NCI-H69 (cell line): ENCODE data around the gene ABCC9.
"Not testable (repeated sequence)": the region's sequence is repeated elsewhere in the genome, so short reads cannot be mapped to it uniquely, and the experiment has no call there.

Experiments used
- DNase-seq: peaks from one replicate; lab custom pipeline; 2025; lab: John Stamatoyannopoulos, UW

ABCC9 gene

DNA sequence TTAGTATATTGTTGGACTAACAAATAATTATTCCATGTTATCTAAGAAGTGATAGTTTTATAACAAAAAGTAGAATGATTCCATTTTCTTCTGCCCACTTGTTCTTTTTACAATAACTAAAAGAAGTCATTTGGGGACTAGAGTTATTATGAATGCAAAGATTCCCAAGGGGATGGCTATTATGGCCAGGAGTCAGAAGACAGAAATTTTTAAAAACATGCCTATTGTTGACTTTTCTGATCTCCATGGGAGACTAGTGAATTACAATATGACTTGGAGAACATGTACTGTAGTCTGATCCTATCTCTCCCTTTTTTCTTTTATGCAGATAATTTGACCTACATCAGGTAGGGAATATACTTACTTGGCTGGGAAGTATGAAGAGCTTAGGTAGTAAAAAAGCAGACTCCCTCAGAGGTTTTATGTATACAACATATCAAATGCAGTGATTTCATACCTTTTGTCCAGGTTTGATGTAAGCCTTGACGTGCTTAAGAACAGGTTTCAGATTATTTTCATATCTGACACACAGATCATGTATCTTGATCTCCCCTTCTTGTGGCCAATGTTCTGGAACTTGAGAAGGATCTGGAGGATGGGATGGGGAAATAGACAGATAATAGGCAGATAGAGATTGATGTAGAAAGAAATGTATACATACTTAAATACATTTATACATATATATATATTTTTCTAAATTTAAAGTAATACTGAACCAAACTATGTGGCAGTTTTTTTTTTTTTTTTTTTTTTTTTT lies 125.7 kb downstream of the ABCC9 start:
- peak; percentile 1 for DNase-seq

DNA sequence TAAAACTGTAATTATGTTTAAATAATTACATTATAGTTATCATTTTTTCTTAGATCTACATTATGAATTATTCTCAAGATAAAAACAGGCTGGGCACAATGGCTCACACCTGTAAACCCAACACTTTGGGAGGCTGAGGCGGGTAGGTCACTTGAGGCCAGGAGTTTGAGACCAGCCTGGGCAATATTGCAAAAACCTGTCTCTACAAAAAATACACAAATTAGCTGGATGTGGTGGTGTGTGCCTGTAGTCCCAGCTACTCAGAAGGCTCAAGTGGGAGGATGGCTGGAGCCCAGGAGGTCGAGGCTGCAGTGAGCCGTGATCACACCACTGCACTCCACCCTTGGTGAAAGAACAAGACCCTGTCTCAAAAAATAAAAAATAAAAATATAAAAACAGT lies 126.4 kb downstream of the ABCC9 start:
- no peak for DNase-seq

DNA sequence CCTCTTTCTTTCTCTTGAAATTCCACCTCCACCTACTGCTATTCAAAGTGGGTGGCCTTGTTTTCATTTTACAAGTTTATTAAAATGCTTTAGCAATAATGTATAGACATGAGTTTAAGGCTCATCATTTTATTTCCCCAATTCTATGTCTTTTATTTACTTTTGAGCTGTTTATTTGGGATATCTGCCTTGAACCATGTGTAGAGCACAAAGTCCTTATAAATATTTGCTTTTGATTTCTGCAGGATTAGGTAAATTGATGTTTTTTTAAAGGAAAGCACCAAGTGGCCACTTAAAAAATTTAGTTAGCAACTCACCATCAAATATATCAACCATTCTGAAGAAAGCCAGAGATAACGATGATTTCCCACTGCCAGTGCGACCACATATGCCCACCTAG lies 126.9 kb downstream of the ABCC9 start:
- DNase-seq: no peak

DNA sequence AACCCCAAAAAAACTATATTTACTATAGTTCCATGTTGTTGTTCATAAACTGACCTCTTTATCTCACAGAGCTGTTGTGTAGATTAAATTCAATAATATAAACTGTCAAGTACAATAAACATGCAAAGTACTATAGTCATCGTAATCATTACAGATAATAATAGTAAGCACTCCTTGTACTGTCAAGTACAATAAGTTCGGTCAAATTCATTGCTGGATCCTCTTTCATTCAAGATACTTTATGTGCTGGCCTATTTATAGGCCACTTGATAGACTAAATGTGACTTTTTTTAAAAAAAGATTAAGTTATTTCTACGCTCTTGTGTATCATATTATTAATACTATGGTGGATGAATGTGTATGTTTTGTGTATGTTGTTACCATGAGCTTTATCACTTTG lies 127.5 kb downstream of the ABCC9 start:
- no peak for DNase-seq

DNA sequence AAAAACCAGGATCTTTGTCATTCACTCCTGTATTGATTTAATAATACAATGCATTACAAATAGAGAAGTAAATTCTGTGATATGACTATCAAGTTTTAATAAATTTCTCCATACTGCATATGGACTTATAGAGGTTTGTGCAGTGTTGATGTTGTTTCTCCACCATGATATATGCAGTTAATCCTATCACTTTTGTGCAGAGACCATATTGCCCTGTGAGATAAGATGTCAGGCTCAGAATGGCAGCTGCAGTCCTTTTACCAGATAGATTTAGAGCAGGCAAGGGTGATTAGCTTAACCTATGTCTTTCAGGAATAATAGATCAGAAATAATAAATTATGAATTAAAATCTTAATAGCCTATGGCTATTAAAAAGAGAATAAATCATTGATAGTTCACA lies 128.1 kb downstream of the ABCC9 start:
- no peak for DNase-seq

DNA sequence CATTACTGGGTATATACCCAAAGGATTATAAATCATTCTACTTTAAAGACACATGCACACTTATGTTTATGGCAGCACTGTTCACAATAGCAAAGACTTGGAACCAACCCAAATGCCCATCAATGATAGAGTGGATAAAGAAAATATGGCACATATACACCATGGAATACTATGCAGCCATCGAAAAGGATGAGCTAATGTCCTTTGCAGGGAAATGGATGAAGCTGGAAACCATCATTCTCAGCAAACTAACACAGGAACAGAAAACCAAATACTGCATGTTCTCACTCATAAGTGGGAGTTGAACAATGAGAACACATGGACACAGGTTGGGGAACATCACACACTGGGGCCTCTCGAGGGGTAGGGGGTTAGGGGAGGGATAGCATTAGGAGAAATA lies 128.9 kb downstream of the ABCC9 start:
- not testable (repeated sequence) for DNase-seq

DNA sequence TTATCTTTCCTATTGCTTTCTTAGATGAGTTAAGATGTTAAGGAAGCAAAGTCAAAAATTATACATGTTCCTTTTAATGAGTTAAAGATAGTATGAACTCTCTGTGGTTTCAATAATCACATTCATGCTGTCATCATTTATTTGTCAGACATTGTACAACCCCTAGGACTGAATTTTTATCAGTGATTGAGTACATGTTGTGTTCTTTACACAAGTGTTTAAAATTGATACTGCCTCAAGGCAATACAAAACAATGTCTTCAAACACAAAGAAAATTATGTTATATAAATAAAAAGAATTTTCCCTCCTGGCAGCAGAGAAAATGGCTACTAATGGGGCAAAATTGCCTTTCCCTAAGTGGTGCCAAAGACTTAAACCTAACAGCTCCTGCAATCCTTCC lies 132.1 kb downstream of the ABCC9 start:
- DNase-seq: no peak

DNA sequence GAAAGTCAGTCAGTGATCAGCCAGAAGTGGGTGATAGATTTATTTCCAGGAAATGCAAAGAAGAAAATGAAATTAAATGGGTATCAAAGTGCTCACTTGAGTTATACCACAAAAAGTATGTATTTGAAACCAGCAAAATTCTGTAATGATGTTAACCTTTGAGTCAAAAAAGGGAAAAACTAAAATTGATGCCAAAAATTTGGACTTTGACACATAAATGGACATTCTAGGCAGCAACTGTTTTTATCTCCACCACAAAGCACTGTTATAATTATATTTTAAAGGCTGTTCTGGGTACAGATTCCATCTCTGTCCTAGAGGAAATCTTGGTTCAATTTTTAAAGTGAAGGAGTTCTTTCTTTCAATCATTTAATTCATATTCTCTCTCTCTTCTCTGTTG lies 135.0 kb downstream of the ABCC9 start:
- no peak for DNase-seq

DNA sequence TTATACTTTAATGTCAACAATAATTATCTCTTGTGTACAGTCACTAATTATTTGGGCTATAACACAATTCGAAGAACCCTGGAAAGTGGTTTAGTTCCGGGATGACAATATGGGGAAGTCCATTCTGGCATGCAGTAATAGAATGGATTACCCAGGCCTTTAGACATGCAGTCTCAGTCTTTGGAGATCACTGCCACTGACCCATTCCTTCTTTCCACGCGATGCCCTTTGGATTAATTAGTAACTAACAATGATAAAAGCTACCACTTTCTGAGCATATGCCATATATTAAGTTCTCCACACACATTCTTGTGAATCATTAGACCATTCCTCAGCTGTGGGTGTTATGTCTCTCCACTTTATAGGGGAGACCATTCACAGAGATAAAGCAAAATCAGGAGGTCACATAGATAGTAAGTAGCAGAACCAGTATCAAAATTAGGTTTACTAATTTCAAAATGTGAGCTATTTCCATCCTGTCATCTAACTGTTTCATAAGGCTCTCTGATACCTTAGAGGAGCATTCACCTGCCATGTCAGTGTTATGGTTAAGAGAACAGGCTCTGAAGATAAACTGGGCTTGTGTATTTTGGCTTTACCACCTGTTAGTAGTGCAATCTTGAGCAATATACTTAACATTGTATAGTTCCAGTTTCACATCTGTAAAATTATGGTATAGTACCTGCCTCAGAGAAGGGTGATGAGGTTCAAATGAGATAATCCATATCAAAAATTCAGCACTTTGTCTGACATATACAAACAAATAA lies 139.5 kb downstream of the ABCC9 start:
- DNase-seq: peak; percentile 5

DNA sequence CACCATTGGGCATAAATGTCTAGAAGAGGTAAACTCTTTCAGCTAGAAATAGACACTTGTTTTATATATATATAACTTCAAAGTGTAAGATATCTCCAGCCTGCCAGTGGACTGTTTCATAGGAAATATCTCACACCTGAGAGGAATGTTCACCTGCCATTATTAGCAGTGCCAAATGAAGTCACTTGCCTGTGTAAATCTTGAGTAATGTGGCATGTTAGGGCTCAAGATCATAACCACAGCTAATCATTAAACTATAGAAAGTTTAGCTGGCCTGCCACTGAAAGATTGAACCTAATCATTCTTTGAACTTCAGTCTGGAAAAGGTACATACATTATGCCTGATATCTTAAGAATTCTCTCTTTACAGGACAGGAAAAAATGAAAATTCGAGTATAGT lies 141.2 kb downstream of the ABCC9 start:
- no peak for DNase-seq

DNA sequence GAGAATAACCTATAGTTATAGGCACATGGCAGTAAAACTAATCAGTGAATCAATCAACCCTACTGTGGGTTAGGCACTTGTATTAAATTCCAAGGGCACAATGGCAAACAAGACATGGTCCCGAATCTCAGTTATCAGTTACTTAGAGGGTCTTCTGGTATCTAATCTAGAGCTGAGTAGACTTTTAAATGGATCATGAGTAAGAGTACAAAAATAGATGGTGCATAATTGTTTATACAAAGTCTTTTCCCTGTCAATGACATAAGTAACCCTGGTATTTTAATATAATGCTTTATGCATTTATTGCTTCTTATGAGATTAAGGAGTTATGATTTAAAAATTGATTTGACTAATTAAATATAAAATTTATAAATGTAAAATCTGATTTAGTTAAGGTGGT lies 143.7 kb downstream of the ABCC9 start:
- DNase-seq: no peak

DNA sequence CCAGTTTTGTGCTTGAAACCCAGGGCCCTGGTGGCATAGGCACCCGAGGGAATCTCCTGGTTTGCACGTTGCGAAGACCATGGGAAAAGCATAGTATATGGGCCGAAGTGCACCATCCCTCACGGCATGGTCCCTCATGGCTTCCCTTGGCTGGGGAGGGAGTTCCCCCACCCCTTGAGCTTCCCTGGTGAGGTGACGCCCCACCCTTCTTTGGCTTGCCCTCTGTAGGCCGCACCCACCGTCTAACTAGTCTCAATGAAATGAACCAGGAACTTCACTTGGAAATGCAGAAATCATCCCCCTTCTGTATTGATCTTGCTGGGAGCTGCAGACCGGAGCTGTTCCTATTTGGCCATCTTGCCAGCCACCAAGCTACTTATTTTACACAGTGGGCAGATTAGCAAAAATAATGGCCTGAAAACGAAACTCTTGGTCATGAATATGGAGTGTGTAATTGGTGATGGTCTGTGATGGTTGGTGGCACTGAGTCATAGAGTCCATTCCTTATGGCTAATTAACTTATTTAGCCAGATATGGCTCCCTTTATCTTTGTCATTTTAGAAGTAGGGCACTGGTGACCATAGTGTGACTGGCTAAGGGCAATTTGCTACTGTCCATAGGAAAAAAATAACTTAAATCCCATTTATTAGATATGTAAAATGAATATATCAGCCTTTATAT lies 145.4 kb downstream of the ABCC9 start:
- no peak for DNase-seq

DNA sequence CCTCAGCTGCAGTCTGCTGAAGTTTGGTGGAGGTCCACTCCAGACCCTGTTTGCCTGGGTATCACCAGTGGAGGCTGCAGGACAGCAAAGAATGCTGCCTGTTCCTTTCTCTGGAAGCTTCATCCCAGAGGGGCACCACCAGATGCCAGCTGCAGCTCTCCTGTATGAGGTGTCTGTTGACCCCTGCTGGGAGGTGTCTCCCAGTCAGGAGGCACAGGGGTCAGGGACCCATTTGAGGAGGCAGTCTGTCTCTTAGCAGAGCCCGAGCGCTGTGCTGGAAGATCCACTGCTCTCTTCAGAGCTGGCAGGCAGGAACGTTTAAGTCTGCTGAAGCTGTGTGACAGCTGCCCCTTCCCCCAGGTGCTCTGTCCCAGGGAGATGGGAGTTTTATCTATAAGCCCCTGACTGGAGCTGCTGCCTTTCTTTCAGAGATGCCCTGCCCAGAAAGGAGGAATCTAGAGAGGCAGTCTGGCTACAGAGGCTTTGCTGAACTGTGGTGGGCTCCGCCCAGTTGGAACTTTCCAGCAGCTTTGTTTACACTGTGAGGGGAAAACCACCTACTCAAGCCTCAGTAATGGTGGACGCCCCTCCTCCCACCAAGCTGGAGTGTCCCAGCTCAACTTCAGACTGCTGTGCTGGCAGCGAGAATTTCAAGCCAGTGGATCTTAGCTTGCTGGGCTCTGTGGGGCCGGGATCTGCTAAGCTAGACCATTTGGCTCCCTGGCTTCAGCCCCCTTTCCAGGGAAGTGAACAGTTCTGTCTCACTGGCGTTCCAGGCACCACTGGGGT lies 146.2 kb downstream of the ABCC9 start:
- not testable (repeated sequence) for DNase-seq

DNA sequence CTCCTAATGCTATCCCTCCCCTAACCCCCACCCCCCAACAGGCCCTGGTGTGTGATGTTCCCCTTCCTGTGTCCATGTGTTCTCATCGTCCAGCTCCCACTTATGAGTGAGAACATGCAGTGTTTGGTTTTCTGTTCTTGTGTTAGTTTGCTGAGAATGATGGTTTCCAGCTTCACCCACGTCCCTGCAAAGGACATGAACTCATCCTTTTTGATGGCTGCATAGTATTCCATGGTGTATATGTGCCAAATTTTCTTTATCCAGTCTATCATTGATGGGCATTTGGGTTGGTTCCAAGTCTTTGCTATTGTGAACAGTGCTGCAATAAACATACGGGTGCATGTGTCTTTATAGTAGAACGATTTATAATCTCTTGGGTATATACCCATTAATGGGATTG lies 151.5 kb downstream of the ABCC9 start:
- DNase-seq: not testable (repeated sequence)

DNA sequence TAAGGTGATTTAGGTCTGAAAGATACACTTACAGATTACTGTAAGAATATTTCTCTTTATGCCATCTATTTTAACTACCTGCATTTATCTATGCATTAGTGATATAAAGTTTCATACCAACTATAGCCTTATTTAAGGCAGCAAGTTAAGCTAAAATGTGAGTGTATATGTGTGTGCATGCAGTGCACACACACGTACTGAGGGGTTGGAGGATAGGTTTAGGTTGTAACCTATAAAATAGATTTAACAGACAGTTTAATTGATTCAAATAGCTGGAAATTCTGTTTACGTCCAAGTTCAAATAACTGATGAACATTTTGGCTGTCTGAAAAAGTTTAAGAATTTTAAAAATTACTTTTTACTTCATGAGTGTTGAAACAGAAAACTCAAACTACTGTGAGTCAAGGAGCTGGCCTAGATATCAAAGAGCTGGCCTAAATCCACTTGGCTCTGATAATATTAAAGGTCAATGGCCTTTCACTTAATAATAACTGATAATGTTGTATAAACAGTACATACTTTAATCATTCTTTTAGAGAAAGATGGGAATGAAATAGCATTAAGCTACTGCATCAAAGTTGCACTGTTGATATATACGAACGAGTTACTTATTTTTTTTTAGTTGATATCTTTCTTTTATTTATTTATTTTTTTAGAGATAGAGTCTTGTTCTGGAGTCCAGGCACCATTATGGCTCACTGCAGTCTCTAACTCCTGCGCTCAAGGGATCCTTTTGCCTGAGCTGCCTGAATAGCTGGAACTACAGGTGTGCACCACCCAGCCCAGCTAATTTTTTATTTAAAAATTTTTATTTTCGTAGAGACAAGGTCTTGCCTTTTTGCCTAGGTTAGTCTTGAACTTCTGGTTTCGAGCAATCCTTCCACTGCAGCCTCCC lies 152.9 kb downstream of the ABCC9 start:
- no peak for DNase-seq

DNA sequence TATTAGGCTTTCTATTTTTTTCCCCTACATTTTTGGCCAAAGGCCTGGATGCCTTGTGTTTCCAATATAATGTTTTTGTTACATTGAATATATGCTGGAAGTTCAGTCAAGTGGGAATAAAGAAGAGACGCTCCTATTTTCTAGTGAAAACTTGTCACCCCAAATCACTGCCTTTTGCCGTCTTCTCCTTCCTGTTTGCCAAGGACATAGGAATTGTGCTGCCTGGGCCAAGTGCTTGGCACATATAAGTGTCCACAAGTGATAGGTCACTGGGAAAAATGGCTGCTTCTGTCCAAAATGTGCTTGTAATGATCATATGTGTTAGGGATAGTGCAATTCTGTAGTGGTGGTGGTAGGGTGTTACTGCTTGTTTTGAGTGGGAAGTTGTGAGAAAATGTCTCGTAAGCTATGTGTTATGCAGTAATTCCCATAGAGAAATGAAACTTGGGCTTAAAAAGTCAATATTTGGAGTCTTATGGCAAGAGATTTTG lies 155.1 kb downstream of the ABCC9 start:
- DNase-seq: no peak

DNA sequence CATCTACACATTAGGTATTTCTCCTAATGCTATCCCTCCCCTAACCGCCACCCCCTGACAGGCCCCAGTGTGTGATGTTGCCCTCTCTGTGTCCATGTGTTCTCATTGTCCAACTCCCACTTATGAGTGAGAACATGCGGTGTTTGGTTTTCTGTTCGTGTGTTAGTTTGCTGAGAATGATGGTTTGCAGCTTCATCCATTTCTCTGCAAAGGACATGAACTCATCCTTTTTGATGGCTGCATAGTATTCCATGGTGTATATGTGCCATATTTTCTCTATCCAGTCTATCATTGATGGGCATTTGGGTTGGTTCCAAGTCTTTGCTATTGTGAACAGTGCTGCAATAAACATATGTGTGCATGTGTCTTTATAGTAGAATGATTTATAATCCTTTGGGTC lies 158.5 kb downstream of the ABCC9 start:
- DNase-seq: not testable (repeated sequence)

DNA sequence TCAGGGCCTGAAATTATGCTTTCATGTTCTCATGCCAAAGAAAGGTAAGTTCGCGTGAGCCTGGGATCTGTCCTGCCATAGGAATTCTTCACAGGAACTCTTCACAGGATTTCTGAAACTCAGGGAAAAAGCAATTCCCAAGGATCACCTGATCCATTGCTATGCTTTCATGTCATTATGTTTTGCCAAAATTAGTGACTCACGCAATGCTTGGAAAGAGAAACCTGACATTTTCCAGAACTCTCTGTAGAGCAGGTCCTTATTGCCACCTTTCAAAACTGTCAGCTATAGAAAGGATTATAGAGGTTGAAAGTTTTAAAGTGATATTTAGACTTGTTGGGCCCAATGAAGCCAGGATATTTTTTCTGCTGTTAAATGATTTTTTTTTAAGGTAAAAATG lies 160.4 kb downstream of the ABCC9 start:
- DNase-seq: no peak

DNA sequence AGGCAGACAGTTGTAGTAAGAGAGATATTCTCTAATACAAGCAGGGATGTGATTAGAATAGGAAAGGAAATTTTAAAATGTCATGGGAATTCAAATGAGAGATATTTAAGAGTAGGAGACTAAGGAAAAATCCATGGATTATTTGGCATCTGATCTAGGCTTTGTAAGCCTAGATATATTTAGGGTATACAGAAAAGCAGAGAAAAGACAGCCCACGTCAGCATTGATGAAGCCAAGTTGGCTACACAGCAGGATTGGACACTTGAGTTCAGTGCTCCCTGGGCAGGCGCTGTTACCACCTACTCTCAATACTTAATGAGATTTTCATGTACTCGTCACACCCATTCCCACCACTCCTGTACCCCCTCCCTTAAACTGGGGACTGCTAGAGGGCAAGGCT lies 165.1 kb downstream of the ABCC9 start:
- no peak for DNase-seq

DNA sequence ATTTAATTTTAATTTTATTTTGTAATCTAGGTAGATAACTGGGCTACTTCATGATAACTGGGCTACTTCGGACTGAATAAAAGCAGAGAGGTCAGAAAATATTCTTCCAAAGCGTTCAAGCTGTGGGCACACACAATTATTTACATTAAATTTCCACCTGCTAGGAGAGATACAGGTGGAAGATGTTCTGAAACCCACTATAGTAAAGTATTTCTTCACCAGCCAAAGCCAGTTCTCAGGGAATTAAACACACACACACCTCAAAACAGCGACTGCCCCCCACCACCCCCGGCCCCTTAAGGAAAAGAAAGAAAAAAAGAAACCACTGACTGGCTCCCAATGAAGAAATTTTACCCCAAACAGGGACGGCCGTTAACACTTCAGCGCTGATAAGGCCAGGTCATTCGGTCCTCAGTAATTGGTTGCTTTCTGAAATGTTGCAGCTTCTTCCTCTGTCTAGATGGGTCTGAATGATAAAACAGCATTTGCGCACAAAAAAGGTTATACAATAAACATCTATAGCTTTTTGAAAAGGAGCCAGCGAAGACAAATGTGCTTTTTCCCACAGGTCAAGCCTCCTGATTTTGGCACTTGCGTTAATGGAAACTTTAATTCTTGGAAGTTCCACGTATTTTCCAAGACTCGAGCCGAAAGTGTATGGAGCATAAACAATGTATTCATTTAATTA lies 165.9 kb downstream of the ABCC9 start:
- DNase-seq: no peak
